ENCODE measurements around the gene PDZRN3. TPM values are rescaled to one million over a fixed set of nuclear protein-coding genes. Genes with fewer than 3 reads are reported as not detected.

Gene PDZRN3
- total and polyA plus RNA-seq, 7 experiments from 2014 or later: not detected

DNA sequence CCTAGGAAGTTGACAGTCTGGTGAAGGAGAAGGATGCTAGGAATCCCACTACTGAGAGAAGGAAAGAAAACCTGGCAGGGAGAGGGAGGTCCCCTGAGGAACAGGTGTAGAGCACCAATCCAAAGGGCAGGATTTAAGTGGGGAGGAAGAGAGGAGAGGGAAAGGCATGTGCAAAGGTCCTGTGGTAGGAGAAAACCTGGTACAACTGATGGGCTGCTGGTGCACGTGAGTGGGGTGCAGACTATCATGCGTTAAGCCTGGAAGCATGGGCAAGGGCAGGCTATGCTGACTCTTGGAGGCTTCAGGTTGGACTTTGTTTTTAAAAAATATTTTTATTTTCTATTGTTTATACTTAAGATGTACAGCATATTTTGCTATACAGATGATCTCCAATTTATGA lies 209.6 kb downstream of the PDZRN3 start:
- H3K27ac ChIP-seq (ENCODE audit: low read depth, low read length): no peak overlapping the region
- Mint-ChIP-seq H3K4me1 (no peaks in the 10 kb centered on the region), H3K27ac (peak overlapping the region in 1 of 9 donors; percentile 38), H3K27me3 (peaks cover 0 to 24% (median 9%) of the 10 kb centered on the region in 5 donors), H3K36me3 (peaks cover 0 to 4% (median 0%) of the 10 kb centered on the region in 5 donors), H3K4me3 (no peak overlapping the region), H3K9me3 (peaks cover 0 to 9% (median 0%) of the 10 kb centered on the region in 11 donors)
- no peak for ATAC-seq
- no peaks in the 10 kb centered on the region for H3K4me1 ChIP-seq (ENCODE audit: control insufficient read depth in 2 of 2, insufficient read depth in 2 of 2, low read length in 2 of 2)
- no peak overlapping the region for H3K4me3 ChIP-seq (ENCODE audit: low read length)
- no peaks in the 10 kb centered on the region for H3K36me3 ChIP-seq (ENCODE audit: control insufficient read depth in 2 of 3, insufficient read depth in 3 of 3, low read length in 3 of 3)
- DNase-seq: no peak
- H3K9me3 ChIP-seq (ENCODE audit: control insufficient read depth in 2 of 3, low read length in 3 of 3): no peaks in the 10 kb centered on the region
- H3K27me3 ChIP-seq (ENCODE audit: control insufficient read depth in 2 of 2, insufficient read depth in 2 of 2, low read length in 2 of 2): no peaks in the 10 kb centered on the region
- POLR2A ChIA-PET: no interaction called here
- CTCF ChIA-PET: no interaction called here
- intact Hi-C loops (cut with micrococcal nuclease): no loop called here

DNA sequence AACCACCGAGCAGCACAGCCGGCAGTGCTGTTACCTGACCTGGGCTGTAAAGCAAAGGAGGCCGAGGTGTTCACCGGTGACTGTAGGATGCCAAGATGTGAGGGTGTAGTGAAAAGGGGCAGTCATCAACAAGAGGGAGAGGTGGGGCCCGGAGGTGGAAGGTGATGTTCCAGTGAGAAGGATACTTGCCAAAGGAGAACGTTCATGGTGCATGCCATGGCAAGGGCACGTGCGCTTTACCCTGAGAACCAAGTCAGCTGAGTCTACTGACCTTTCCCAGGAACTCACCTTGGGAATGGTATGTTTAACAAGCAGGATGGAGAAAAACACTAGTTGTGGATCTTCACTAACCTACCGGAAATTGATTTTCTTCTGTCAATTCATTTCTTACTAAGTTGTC lies 211.1 kb downstream of the PDZRN3 start:
- Histone ChIP-seq H3K36me3 (ENCODE audit: control insufficient read depth in 2 of 3, insufficient read depth in 3 of 3, low read length in 3 of 3) (no peaks in the 10 kb centered on the region), H3K4me3 (ENCODE audit: low read length) (no peak overlapping the region), H3K4me1 (ENCODE audit: control insufficient read depth in 2 of 2, insufficient read depth in 2 of 2, low read length in 2 of 2) (no peaks in the 10 kb centered on the region), H3K27me3 (ENCODE audit: control insufficient read depth in 2 of 2, insufficient read depth in 2 of 2, low read length in 2 of 2) (no peaks in the 10 kb centered on the region), H3K27ac (ENCODE audit: low read depth, low read length) (no peak overlapping the region), H3K9me3 (ENCODE audit: control insufficient read depth in 2 of 3, low read length in 3 of 3) (no peaks in the 10 kb centered on the region)
- intact Hi-C loops (cut with micrococcal nuclease): no loop called here
- Mint-ChIP-seq H3K27me3 (peaks cover 0 to 21% (median 9%) of the 10 kb centered on the region in 5 donors), H3K9me3 (peaks cover 0 to 9% (median 0%) of the 10 kb centered on the region in 11 donors), H3K27ac (no peak overlapping the region), H3K4me1 (no peaks in the 10 kb centered on the region), H3K4me3 (no peak overlapping the region), H3K36me3 (peaks cover 0 to 4% (median 0%) of the 10 kb centered on the region in 5 donors)
- ATAC-seq (no peak), DNase-seq (no peak)
- CTCF ChIA-PET: no interaction called here
- POLR2A ChIA-PET: no interaction called here

DNA sequence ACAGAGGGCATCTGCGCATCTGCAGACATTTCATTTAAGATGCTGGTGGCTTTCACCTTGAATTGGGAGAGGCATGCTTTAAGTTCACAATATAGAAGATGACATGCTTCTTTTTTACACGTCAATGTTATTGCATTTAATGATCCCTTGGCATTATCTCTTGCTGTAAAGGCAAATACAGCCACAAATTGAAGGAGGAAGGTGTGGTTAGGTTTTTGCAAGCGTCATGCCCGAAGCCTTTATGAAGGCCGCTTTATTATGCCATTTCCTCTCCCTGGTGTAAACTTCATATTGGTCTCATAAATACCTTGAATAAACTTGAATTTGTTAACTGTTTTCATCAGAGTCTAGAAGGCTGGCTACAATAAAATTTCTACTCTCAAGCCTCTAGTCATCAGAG lies 212.7 kb downstream of the PDZRN3 start:
- Mint-ChIP-seq H3K27me3 (peaks cover 0 to 22% (median 3%) of the 10 kb centered on the region in 5 donors), H3K27ac (no peak overlapping the region), H3K9me3 (peaks cover 0 to 9% (median 0%) of the 10 kb centered on the region in 11 donors), H3K4me1 (no peaks in the 10 kb centered on the region), H3K4me3 (no peak overlapping the region), H3K36me3 (peaks cover 0 to 4% (median 0%) of the 10 kb centered on the region in 5 donors)
- H3K36me3 ChIP-seq (ENCODE audit: control insufficient read depth in 2 of 3, insufficient read depth in 3 of 3, low read length in 3 of 3): no peaks in the 10 kb centered on the region
- CTCF ChIA-PET: no interaction called here
- H3K4me1 ChIP-seq (ENCODE audit: control insufficient read depth in 2 of 2, insufficient read depth in 2 of 2, low read length in 2 of 2): no peaks in the 10 kb centered on the region
- H3K27me3 ChIP-seq (ENCODE audit: control insufficient read depth in 2 of 2, insufficient read depth in 2 of 2, low read length in 2 of 2): no peaks in the 10 kb centered on the region
- ATAC-seq (no peak), DNase-seq (no peak)
- intact Hi-C loops (cut with micrococcal nuclease): no loop called here
- POLR2A ChIA-PET: no interaction called here
- H3K27ac ChIP-seq (ENCODE audit: low read depth, low read length): no peak overlapping the region
- H3K4me3 ChIP-seq (ENCODE audit: low read length): no peak overlapping the region
- H3K9me3 ChIP-seq (ENCODE audit: control insufficient read depth in 2 of 3, low read length in 3 of 3): no peaks in the 10 kb centered on the region

DNA sequence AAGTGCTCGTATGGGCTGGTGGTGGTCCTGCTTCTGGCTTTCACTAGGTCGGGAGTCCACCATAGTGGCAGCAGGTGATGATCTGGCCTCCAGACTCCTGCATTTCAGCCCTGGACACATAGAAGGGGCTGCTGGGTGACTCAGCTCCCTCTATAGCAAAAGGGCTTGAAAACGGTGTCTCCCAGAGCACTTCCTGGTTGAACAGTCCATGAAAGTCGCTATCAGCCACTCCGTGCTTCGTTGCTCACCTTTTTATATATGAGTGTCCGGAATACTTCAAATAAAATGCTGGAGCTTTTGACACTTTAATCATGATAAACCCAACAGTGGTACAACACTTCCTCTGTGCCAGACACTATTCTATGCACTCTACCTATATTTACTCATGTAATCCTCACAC lies 213.2 kb downstream of the PDZRN3 start:
- CTCF ChIA-PET: no interaction called here
- intact Hi-C loops (cut with micrococcal nuclease): no loop called here
- Mint-ChIP-seq H3K27ac (no peak overlapping the region), H3K4me1 (no peaks in the 10 kb centered on the region), H3K27me3 (peaks cover 0 to 27% (median 3%) of the 10 kb centered on the region in 5 donors), H3K36me3 (peaks cover 0 to 4% (median 0%) of the 10 kb centered on the region in 5 donors), H3K4me3 (no peak overlapping the region), H3K9me3 (peaks cover 0 to 9% (median 0%) of the 10 kb centered on the region in 11 donors)
- ATAC-seq (no peak), DNase-seq (no peak)
- H3K9me3 ChIP-seq (ENCODE audit: control insufficient read depth in 2 of 3, low read length in 3 of 3): no peaks in the 10 kb centered on the region
- no peaks in the 10 kb centered on the region for H3K4me1 ChIP-seq (ENCODE audit: control insufficient read depth in 2 of 2, insufficient read depth in 2 of 2, low read length in 2 of 2)
- H3K27ac ChIP-seq (ENCODE audit: low read depth, low read length): no peak overlapping the region
- no peaks in the 10 kb centered on the region for H3K27me3 ChIP-seq (ENCODE audit: control insufficient read depth in 2 of 2, insufficient read depth in 2 of 2, low read length in 2 of 2)
- no peaks in the 10 kb centered on the region for H3K36me3 ChIP-seq (ENCODE audit: control insufficient read depth in 2 of 3, insufficient read depth in 3 of 3, low read length in 3 of 3)
- H3K4me3 ChIP-seq (ENCODE audit: low read length): no peak overlapping the region
- POLR2A ChIA-PET: no interaction called here

DNA sequence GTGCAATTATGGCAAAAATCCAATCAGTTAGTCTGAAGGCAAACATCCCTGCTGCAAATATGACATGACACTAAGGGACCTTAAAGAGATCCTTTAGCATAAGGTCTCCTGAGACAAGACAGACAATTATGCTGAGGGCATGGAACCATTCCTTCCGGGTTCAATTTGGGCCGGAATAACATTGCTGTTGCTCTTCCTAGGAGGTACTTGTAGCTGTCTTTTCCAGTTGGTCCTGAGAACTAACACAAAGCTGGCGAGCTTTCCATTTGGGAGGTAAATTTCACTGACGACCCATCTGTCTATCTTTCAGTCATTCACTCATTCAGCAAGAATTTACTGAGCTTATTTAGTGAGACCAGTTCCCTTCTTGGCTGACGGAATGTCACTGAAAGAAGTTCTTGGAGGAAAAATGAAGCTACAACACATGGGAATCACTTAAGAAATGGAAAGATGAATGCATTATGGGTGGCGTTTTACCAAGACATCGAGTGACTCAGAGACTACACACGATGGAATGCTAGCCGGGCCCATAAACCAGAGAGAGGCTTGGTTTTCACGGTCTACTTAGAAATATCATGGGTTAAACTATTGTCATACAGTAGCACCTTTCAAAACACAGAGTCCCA lies 215.5 kb downstream of the PDZRN3 start:
- no peak for ATAC-seq
- no peak for DNase-seq
- CTCF ChIA-PET: no interaction called here
- Mint-ChIP-seq H3K27me3 (peaks cover 0 to 28% (median 5%) of the 10 kb centered on the region in 5 donors), H3K36me3 (no peaks in the 10 kb centered on the region), H3K4me3 (no peak overlapping the region), H3K9me3 (peaks cover 0 to 6% (median 0%) of the 10 kb centered on the region in 11 donors), H3K4me1 (no peaks in the 10 kb centered on the region), H3K27ac (no peak overlapping the region)
- POLR2A ChIA-PET: no interaction called here
- Histone ChIP-seq H3K4me1 (ENCODE audit: control insufficient read depth in 2 of 2, insufficient read depth in 2 of 2, low read length in 2 of 2) (no peaks in the 10 kb centered on the region), H3K4me3 (ENCODE audit: low read length) (no peak overlapping the region), H3K27me3 (ENCODE audit: control insufficient read depth in 2 of 2, insufficient read depth in 2 of 2, low read length in 2 of 2) (no peaks in the 10 kb centered on the region), H3K36me3 (ENCODE audit: control insufficient read depth in 2 of 3, insufficient read depth in 3 of 3, low read length in 3 of 3) (no peaks in the 10 kb centered on the region), H3K27ac (ENCODE audit: low read depth, low read length) (no peak overlapping the region), H3K9me3 (ENCODE audit: control insufficient read depth in 2 of 3, low read length in 3 of 3) (no peaks in the 10 kb centered on the region)
- intact Hi-C loops (cut with micrococcal nuclease): no loop called here

DNA sequence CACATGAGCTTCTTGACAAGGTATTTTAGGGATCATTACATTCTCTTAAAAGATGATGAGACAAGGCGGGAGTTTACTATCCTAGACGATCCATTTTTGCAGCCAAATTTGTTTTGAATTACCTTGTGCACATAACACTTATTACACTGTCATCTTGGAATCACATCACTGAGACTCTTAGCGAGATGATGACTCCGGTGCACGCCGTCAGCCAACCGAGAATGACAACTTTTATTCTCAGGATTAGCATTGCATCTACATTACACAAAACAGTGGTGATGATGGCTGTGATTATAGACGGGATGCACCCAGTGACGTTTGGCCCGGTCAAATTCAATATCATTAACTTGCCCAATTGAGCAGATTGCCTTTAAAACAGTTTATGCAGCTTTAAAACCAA lies 216.1 kb downstream of the PDZRN3 start:
- Histone ChIP-seq H3K27ac (ENCODE audit: low read depth, low read length) (no peak overlapping the region), H3K9me3 (ENCODE audit: control insufficient read depth in 2 of 3, low read length in 3 of 3) (no peaks in the 10 kb centered on the region), H3K27me3 (ENCODE audit: control insufficient read depth in 2 of 2, insufficient read depth in 2 of 2, low read length in 2 of 2) (no peaks in the 10 kb centered on the region), H3K4me1 (ENCODE audit: control insufficient read depth in 2 of 2, insufficient read depth in 2 of 2, low read length in 2 of 2) (no peaks in the 10 kb centered on the region), H3K36me3 (ENCODE audit: control insufficient read depth in 2 of 3, insufficient read depth in 3 of 3, low read length in 3 of 3) (no peaks in the 10 kb centered on the region), H3K4me3 (ENCODE audit: low read length) (no peak overlapping the region)
- H3K4me3 Mint-ChIP-seq: no peak overlapping the region
- H3K36me3 Mint-ChIP-seq: no peaks in the 10 kb centered on the region
- peaks cover 0 to 4% (median 0%) of the 10 kb centered on the region in 11 donors for H3K9me3 Mint-ChIP-seq
- DNase-seq (no peak), ATAC-seq (no peak)
- intact Hi-C loops (cut with micrococcal nuclease): no loop called here
- CTCF ChIA-PET: no interaction called here
- peaks cover 0 to 27% (median 7%) of the 10 kb centered on the region in 5 donors for H3K27me3 Mint-ChIP-seq
- no peak overlapping the region for H3K27ac Mint-ChIP-seq
- POLR2A ChIA-PET: no interaction called here
- no peaks in the 10 kb centered on the region for H3K4me1 Mint-ChIP-seq

DNA sequence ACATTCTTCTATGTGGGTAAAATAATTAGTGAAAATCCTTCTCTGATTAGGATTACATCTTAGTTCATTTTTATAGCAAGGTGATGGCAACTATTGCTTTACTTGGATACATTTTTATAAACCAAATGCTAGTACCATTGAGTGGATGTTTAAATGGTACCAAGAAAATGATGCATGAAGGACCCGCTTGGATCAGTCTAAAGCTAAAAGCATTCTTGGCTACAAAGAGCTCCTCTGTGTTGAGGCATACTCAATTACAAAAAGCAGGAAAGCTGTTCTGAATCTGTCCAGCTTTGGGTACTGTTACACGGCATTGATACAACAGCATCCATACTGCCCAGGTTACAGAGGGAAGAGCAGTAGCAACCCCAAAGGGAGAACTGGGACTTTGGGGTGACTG lies 217.2 kb downstream of the PDZRN3 start:
- POLR2A ChIA-PET: no interaction called here
- Mint-ChIP-seq H3K27me3 (peaks cover 0 to 17% (median 7%) of the 10 kb centered on the region in 5 donors), H3K4me3 (no peak overlapping the region), H3K4me1 (no peaks in the 10 kb centered on the region), H3K36me3 (no peaks in the 10 kb centered on the region), H3K27ac (no peak overlapping the region), H3K9me3 (peaks cover 0 to 2% (median 0%) of the 10 kb centered on the region in 11 donors)
- Histone ChIP-seq H3K27ac (ENCODE audit: low read depth, low read length) (no peak overlapping the region), H3K36me3 (ENCODE audit: control insufficient read depth in 2 of 3, insufficient read depth in 3 of 3, low read length in 3 of 3) (no peaks in the 10 kb centered on the region), H3K4me1 (ENCODE audit: control insufficient read depth in 2 of 2, insufficient read depth in 2 of 2, low read length in 2 of 2) (no peaks in the 10 kb centered on the region), H3K9me3 (ENCODE audit: control insufficient read depth in 2 of 3, low read length in 3 of 3) (no peaks in the 10 kb centered on the region), H3K4me3 (ENCODE audit: low read length) (no peak overlapping the region), H3K27me3 (ENCODE audit: control insufficient read depth in 2 of 2, insufficient read depth in 2 of 2, low read length in 2 of 2) (no peaks in the 10 kb centered on the region)
- ATAC-seq (no peak), DNase-seq (no peak)
- intact Hi-C loops (cut with micrococcal nuclease): no loop called here
- CTCF ChIA-PET: no interaction called here

All from naive thymus-derived CD4-positive, alpha-beta T cell (primary cell).